ENCODE data around the gene CCSER1.
"Not testable (repeated sequence)": the region's sequence is repeated elsewhere in the genome, so short reads cannot be mapped to it uniquely, and the experiment has no call there.

The CCSER1 gene

DNA sequence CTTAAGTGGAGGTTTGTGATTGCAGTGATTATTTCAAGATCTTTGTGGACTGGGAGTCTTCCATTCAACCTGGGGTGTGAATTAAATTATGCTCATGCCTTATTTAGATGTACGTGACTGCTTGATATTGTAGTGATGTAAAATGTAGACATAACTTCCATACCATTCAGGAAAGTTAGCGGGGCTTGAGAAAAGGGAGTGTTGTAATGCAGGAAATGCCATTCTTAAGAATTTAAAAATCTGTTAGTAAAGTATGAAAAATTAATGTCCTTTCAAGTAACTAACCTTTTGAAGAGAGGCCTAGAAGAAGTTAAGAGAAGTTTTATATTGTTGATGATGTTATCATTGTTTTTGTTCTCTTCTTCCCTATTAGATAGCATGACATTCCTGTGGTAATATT, 318.2 kb downstream of the CCSER1 start:
- no peak for DNase-seq (ENCODE audit: low read depth)

DNA sequence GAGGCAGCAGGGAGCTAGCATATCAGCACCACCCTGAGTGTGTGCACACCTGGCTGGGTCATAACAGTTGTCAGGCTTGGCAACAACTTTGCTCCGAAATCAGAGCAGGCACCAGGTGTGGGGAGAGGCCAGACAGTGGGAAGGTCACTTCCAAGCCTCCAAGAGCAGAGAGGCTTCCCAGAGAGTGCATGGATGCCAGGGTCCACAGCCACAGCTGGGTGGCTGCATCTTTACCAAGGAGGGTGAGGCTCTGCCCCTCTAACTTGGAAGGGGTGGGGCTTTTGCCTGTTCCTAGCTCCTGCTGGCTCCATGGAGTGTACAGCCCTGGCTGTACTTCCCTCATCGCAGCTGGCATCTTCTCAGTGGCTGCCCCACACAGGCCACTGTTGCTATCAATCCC, 322.4 kb downstream of the CCSER1 start:
- DNase-seq (ENCODE audit: low read depth), result no peak

DNA sequence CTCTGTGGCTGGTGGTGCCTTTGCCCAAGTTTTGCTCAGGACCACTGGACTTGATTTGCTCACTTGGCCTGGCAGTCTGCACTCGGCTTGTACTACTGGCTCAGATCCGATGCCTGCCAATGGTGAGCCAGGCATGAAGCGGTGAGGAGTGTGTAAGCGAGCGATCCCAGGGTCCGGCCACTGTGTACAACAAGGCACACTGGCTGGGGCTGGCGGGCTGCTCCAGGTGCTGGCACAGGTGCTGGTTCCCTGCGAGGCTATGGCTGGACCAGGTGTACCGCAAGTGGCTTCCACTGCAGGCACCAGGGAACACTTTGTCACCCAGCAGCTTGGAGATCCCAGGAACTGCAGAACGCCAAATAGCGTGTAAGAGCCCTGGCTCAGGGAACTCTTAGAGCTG, 329.7 kb downstream of the CCSER1 start:
- DNase-seq (ENCODE audit: low read depth), result no peak

DNA sequence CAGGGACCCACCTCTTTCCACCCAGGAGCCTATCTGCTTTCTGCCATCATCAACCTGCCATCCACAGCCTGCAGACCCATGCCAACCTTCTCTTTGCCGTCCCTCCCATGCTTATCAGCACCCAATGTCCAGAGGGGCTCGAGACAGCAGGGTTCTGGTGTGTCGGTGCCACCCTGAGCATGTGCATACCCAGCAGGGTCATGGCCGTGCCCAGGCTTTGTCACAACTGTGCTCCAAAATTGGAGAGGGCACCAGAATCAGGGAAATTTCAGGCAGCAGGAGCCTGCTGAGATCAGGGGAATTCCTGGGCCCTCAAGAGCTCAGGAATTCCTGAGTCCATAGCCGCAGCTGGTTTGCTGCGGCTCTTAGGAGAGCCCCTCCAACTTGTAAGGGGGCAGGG, 330.6 kb downstream of the CCSER1 start:
- DNase-seq (ENCODE audit: low read depth), result no peak

DNA sequence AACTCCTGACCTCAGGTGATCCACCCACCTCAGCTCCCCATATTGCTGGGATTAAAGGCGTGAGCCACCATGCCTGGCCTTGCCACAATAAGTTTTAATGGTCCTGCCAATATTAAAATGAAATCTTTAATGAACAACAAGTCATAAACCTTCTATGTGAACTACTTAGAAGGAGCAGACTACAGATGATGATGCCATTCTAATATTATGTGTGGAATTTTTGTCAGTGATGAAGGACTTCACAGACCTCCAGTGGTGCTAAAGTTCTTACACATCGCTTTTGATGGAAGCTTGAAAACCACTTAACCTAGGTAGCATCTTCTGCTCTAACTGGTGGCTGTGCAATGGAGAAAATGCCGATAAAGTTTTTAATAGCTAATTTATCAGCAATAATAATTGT, 331.4 kb downstream of the CCSER1 start:
- no peak for DNase-seq (ENCODE audit: low read depth)

GRCh38 chr4:90474484-90474883, 347.3 kb downstream of the CCSER1 start:
- DNase-seq (ENCODE audit: low read depth), result no peak

GRCh38 chr4:90476019-90476418, 348.8 kb downstream of the CCSER1 start:
- no peak for DNase-seq (ENCODE audit: low read depth)

DNA sequence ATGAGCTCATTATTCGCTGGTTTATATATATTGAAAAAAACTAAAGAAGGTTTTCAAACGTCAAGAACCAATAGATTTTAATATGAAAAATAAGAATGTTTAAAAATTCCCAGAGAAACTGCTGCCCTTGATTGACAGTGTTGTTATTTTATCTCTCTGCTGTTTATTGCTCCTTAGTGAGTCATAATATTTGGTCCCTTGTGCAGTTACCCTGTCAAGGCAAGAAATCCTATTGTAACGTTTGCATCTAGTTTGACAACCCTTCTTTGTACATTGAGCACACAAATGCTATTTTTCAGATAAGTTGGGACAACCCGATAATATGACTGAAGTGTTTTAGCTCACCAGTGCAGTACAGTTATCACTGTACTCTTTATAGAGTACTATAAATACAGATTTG, 349.4 kb downstream of the CCSER1 start:
- no peak for DNase-seq (ENCODE audit: low read depth)

- not testable (repeated sequence) for DNase-seq (ENCODE audit: low read depth)
Observed at GRCh38 chr4:90484894-90485293, 357.7 kb downstream of the CCSER1 start.

DNA sequence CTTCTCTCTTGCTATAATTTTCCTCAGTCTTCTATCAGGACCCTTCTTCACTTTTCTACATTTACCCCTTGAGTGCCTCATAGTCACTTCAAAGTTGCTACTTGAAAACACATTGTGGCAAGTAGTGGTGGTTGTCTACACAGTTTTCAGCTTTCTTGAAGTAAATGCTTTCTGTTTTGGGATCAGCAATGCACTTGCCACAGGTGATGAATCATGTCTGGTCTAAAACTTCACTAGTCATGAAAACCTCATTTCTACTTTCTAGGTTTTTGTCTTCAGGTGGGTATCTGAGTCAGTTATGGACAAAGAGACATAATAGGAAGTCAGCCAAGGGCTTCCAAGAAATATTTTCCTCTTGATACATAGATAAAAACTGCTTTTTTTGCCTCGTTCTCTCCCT, 359.2 kb downstream of the CCSER1 start:
- no peak for DNase-seq (ENCODE audit: low read depth)

GRCh38 chr4:90495211-90495610, 368.0 kb downstream of the CCSER1 start:
- no peak for DNase-seq (ENCODE audit: low read depth)

DNA sequence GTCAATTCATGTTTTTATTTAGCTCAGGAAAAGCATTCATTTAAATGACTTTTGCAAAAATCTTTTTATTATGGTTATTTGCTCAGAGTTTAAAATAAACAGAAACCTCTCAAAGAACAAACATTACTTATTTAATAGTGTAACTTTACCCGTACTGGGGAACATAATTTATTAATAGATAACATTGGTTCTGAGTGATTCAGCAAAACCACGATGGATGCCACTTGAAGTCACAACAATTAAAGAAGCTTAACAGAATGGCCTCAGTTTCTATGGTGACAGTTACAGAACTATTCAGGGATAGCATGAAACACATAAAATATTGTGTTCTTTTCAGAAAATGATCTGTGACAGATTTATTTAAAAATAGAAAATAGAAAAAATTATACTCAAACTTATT, 368.7 kb downstream of the CCSER1 start:
- DNase-seq (ENCODE audit: low read depth), result no peak

DNA sequence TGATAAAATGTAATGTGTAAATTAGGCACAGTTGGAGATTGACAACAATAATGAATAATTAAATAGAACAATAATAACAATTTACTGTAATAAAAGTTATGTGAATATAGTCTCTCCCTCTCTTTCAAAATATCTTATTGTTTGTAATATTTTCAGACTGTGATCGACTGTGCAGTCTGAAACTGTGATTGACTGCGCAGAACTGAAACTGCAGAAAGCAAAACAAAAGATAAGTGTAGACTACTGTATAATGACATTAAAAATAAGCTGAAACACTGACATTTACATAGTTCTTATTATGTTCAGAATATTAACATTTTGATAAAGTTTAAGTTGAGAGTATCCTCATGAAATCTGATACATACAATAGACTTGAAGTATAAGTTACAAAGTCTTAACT, 371.0 kb downstream of the CCSER1 start:
- DNase-seq (ENCODE audit: low read depth), result no peak

GRCh38 chr4:90503677-90504076, 376.5 kb downstream of the CCSER1 start:
- DNase-seq (ENCODE audit: low read depth), result no peak

DNA sequence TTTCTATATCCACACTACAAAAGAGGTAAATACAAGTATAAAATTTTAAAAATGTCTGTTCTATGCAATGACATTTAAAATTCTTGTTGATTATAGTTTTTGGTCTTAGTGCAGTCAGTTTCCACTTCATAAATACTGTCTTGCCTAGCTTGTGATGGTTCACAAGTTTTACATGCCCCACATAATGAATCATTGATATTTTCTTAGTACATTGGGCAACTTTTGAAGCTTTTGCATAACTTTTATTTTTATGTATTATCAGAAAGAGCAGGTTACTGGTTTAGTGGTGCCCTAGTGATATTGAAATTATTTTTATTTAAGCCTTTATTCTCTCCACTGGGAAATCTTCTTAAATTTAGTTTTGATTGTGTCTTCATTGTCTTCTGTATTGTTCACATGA, 388.0 kb downstream of the CCSER1 start:
- no peak for DNase-seq (ENCODE audit: low read depth)

GRCh38 chr4:90528551-90528950, 401.4 kb downstream of the CCSER1 start:
- DNase-seq (ENCODE audit: low read depth), result no peak

GRCh38 chr4:90536408-90536807, 409.2 kb downstream of the CCSER1 start:
- no peak for DNase-seq (ENCODE audit: low read depth)

- DNase-seq (ENCODE audit: low read depth), result no peak
Observed at GRCh38 chr4:90537491-90537890, 410.3 kb downstream of the CCSER1 start.

GRCh38 chr4:90540536-90540935, 413.3 kb downstream of the CCSER1 start:
- no peak for DNase-seq (ENCODE audit: low read depth)

- no peak for DNase-seq (ENCODE audit: low read depth)
Observed at GRCh38 chr4:90542216-90542615, 415.0 kb downstream of the CCSER1 start.

- no peak for DNase-seq (ENCODE audit: low read depth)
Observed at GRCh38 chr4:90543419-90544170, 416.4 kb downstream of the CCSER1 start.

GRCh38 chr4:90544532-90545045, 417.4 kb downstream of the CCSER1 start:
- DNase-seq (ENCODE audit: low read depth), result no peak

GRCh38 chr4:90545380-90545779, 418.2 kb downstream of the CCSER1 start:
- DNase-seq (ENCODE audit: low read depth), result no peak

GRCh38 chr4:90546114-90546513, 418.9 kb downstream of the CCSER1 start:
- DNase-seq (ENCODE audit: low read depth), result no peak
